Neural progenitor cell (in vitro differentiated cells): Measurements from ENCODE around the gene TCP11L1. TPM values are rescaled to one million over a fixed set of nuclear protein-coding genes. Genes with fewer than 3 reads are reported as not detected.

ENCODE experiments used
- DNase-seq: peaks from one replicate; pipeline ENCODE4 v3.0.0-alpha.2; 2016; ENCODE audit warnings: low spot score
- H2AFZ ChIP-seq: fragments of 200-600 bp; sonication (generic); replicated peaks from 2 replicates; pipeline ENCODE4 v1.6.1; 2016; ENCODE audit warnings: antibody characterized with exemption
- H3F3A ChIP-seq: fragments of 200-600 bp; sonication (generic); 2 replicates; pipeline ENCODE4 v1.6.1; 2016; ENCODE audit warnings: antibody characterized with exemption, low read depth
- H3K27ac ChIP-seq: fragments of 200-600 bp; sonication (generic); 2 replicates; pipeline ENCODE4 v1.5.1; 2016; ENCODE audit warnings: mild to moderate bottlenecking
- H3K27me3 ChIP-seq: fragments of 200-600 bp; sonication (generic); 2 replicates; pipeline ENCODE4 v1.6.1; 2016; ENCODE audit warnings: mild to moderate bottlenecking, moderate library complexity
- H3K36me3 ChIP-seq: fragments of 200-600 bp; sonication (generic); 2 replicates; pipeline ENCODE4 v1.5.1; 2016
- H3K4me1 ChIP-seq: fragments of 200-600 bp; sonication (generic); 2 replicates; pipeline ENCODE4 v1.6.1; 2016; ENCODE audit warnings: mixed run types
- H3K4me2 ChIP-seq: fragments of 200-600 bp; sonication (generic); 2 replicates; pipeline ENCODE4 v1.6.1; 2016
- H3K4me3 ChIP-seq: fragments of 200-600 bp; sonication (generic); 2 replicates; pipeline ENCODE4 v1.5.1; 2016
- H3K79me2 ChIP-seq: fragments of 200-600 bp; sonication (generic); 2 replicates; pipeline ENCODE4 v1.6.1; 2016; ENCODE audit warnings: low read depth
- H3K9ac ChIP-seq: fragments of 200-600 bp; sonication (generic); 2 replicates; pipeline ENCODE4 v1.6.1; 2016
- H3K9me3 ChIP-seq: fragments of 200-600 bp; sonication (generic); 2 replicates; pipeline ENCODE4 v1.5.1; 2016; ENCODE audit warnings: low read depth
- H4K20me1 ChIP-seq: fragments of 200-600 bp; sonication (generic); 2 replicates; pipeline ENCODE4 v1.6.1; 2016; ENCODE audit warnings: low read depth
- H3K27ac Mint-ChIP-seq: 3 replicates; pipeline ENCODE4 v1.8.0; 2021; ENCODE audit warnings: mixed read lengths
- H3K27me3 Mint-ChIP-seq: 2 replicates; pipeline ENCODE4 v1.8.0; 2022; ENCODE audit warnings: low read depth, mild to moderate bottlenecking, inconsistent platforms, moderate library complexity, mixed read lengths; ENCODE audit not compliant: insufficient read depth
- H3K36me3 Mint-ChIP-seq: 3 replicates; pipeline ENCODE4 v1.8.0; 2021; ENCODE audit warnings: mixed read lengths
- H3K4me1 Mint-ChIP-seq: 3 replicates; pipeline ENCODE4 v1.8.0; 2021; ENCODE audit warnings: mixed read lengths
- H3K4me3 Mint-ChIP-seq: 3 replicates; pipeline ENCODE4 v1.8.0; 2021; ENCODE audit warnings: mild to moderate bottlenecking, moderate library complexity, mixed read lengths
- H3K9me3 Mint-ChIP-seq: 3 replicates; pipeline ENCODE4 v1.8.0; 2020; ENCODE audit warnings: mixed read lengths
- EZH2 ChIP-seq: fragments of 200-600 bp; sonication (generic); IDR thresholded peaks from 2 replicates; pipeline ENCODE4 v1.6.1; 2017; ENCODE audit warnings: antibody characterized with exemption, mild to moderate bottlenecking, moderate library complexity
- EZH2phosphoT487 ChIP-seq: fragments of 200-600 bp; sonication (generic); IDR thresholded peaks from 2 replicates; pipeline ENCODE4 v1.6.1; 2017; ENCODE audit warnings: antibody characterized with exemption
- total RNA-seq: library from RNA; depleted of rRNA; stranded (reverse); fragments of >200 nt; gene quantifications from 2 replicates; pipeline ENCODE4 v1.2.3, GENCODE V29; 2015; ENCODE audit warnings: low replicate concordance
- TF ChIP-seq, protein P1 (sequence below): fragments of 200-600 bp; sonication (generic); IDR thresholded peaks from 2 replicates; pipeline ENCODE4 v1.5.1; 2017; ENCODE audit warnings: antibody characterized with exemption, mild to moderate bottlenecking

The TCP11L1 gene
- total RNA-seq, 1 donor from 2014 or later, result 20.0 TPM

DNA sequence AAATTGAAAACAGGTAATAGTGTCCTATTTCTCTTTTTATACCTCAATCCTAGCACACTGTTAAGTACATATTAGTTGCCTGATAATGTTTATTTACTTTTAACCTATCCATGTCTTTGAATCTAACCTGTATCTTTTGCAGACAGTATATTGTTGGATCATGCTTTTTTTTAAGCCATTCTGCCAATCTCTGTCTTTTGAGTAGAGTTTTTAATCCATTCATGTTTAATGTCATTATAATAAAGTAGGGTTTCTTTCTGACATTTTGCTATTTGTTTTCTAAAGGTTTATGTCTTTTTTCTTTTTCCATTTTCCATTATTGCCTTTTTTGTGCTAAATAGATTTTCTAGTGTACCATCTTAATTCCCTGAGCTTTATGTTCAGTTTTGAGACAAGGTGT, 47.5 kb upstream of the TCP11L1 start:
- Histone ChIP-seq H3K27me3 (no peaks in the 10 kb centered on the region), H3K36me3 (no peaks in the 10 kb centered on the region), H3K79me2 (no peaks in the 10 kb centered on the region), H3F3A (no peaks in the 10 kb centered on the region), H3K4me2 (no peak overlapping the region), H3K4me1 (no peaks in the 10 kb centered on the region), H3K9me3 (no peaks in the 10 kb centered on the region), H3K9ac (no peak overlapping the region), H3K4me3 (no peak overlapping the region), H2AFZ (no peak overlapping the region), H3K27ac (no peak overlapping the region), H4K20me1 (no peaks in the 10 kb centered on the region)
- H3K4me1 Mint-ChIP-seq, result no peaks in the 10 kb centered on the region
- no peak overlapping the region for H3K27ac Mint-ChIP-seq
- H3K9me3 Mint-ChIP-seq, result peaks cover 23% of the 10 kb centered on the region
- no peak for DNase-seq
- peaks cover 3% of the 10 kb centered on the region for H3K27me3 Mint-ChIP-seq
- no peak overlapping the region for H3K4me3 Mint-ChIP-seq
- H3K36me3 Mint-ChIP-seq, result no peaks in the 10 kb centered on the region
- TF ChIP-seq EZH2, result no peak
- no peak for TF ChIP-seq EZH2phosphoT487
- TF ChIP-seq, protein P1, sequence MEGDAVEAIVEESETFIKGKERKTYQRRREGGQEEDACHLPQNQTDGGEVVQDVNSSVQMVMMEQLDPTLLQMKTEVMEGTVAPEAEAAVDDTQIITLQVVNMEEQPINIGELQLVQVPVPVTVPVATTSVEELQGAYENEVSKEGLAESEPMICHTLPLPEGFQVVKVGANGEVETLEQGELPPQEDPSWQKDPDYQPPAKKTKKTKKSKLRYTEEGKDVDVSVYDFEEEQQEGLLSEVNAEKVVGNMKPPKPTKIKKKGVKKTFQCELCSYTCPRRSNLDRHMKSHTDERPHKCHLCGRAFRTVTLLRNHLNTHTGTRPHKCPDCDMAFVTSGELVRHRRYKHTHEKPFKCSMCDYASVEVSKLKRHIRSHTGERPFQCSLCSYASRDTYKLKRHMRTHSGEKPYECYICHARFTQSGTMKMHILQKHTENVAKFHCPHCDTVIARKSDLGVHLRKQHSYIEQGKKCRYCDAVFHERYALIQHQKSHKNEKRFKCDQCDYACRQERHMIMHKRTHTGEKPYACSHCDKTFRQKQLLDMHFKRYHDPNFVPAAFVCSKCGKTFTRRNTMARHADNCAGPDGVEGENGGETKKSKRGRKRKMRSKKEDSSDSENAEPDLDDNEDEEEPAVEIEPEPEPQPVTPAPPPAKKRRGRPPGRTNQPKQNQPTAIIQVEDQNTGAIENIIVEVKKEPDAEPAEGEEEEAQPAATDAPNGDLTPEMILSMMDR, result no peak

DNA sequence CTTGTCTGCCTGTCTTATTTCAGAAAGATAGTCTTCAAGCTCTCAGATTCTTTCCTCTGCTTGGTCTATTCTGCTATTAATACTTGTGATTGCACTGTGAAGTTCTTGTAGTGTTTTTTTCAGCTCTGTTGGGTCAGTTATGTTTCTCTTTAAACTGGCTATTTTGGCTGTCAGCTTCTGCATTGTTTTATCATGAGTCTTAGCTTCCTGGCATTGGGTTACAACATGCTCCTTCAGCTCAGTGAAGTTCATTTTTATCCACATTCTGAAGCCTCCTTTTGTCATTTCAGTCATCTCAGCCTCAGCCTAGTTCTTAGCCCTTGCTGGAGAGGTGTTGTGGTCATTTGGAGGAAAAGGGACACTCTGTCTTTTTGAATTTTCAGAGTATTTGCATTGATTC, 39.2 kb upstream of the TCP11L1 start:
- Mint-ChIP-seq H3K27ac (no peak overlapping the region), H3K36me3 (no peaks in the 10 kb centered on the region), H3K27me3 (no peaks in the 10 kb centered on the region), H3K9me3 (peaks cover 21% of the 10 kb centered on the region), H3K4me1 (no peaks in the 10 kb centered on the region), H3K4me3 (no peak overlapping the region)
- DNase-seq, result no peak
- H4K20me1 ChIP-seq, result no peaks in the 10 kb centered on the region
- no peaks in the 10 kb centered on the region for H3K79me2 ChIP-seq
- no peak overlapping the region for H3K27ac ChIP-seq
- H3F3A ChIP-seq, result no peaks in the 10 kb centered on the region
- TF ChIP-seq EZH2 (no peak), EZH2phosphoT487 (no peak)
- TF ChIP-seq, protein P1, result no peak
- H2AFZ ChIP-seq, result no peak overlapping the region
- no peaks in the 10 kb centered on the region for H3K9me3 ChIP-seq
- no peaks in the 10 kb centered on the region for H3K36me3 ChIP-seq
- H3K4me2 ChIP-seq, result no peak overlapping the region
- H3K27me3 ChIP-seq, result no peaks in the 10 kb centered on the region
- H3K4me1 ChIP-seq, result no peaks in the 10 kb centered on the region
- H3K9ac ChIP-seq, result no peak overlapping the region
- no peak overlapping the region for H3K4me3 ChIP-seq

DNA sequence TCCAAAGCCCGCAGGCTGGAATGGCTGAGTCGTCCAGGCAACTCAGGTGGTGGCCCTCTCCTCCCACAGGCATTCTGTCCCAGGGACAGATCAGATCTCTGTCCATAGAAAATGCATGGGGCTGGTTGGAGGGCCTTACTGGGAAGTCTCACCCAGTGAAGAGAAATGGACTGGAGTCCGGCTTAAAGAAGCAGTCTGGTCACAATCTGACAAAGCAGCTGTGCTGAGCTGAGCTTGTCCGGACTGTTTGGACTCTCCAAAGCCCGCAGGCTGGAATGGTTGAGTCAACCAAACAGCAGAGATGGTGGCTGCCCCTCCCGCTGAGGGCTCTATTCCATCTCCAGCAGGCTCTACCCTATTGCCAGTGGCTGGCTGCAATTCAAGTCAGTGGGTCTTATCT, 38.1 kb upstream of the TCP11L1 start:
- H3K79me2 ChIP-seq, result no peaks in the 10 kb centered on the region
- no peaks in the 10 kb centered on the region for H3K9me3 ChIP-seq
- H3K9ac ChIP-seq, result no peak overlapping the region
- H3K36me3 ChIP-seq, result no peaks in the 10 kb centered on the region
- H3K36me3 Mint-ChIP-seq, result no peaks in the 10 kb centered on the region
- no peak overlapping the region for H3K4me3 ChIP-seq
- no peaks in the 10 kb centered on the region for H4K20me1 ChIP-seq
- no peaks in the 10 kb centered on the region for H3K27me3 ChIP-seq
- no peak for TF ChIP-seq EZH2
- TF ChIP-seq EZH2phosphoT487, result no peak
- TF ChIP-seq, protein P1, result no peak
- no peak overlapping the region for H3K4me3 Mint-ChIP-seq
- H3K27ac ChIP-seq, result no peak overlapping the region
- H3K4me1 ChIP-seq, result no peaks in the 10 kb centered on the region
- no peak overlapping the region for H2AFZ ChIP-seq
- H3F3A ChIP-seq, result no peaks in the 10 kb centered on the region
- H3K4me2 ChIP-seq, result no peak overlapping the region
- no peaks in the 10 kb centered on the region for H3K4me1 Mint-ChIP-seq
- no peak overlapping the region for H3K27ac Mint-ChIP-seq
- H3K27me3 Mint-ChIP-seq, result no peaks in the 10 kb centered on the region
- H3K9me3 Mint-ChIP-seq, result peaks cover 20% of the 10 kb centered on the region
- no peak for DNase-seq
